HepG2 (cell line): ENCODE data around the gene PALM. TPM values are rescaled to one million over a fixed set of nuclear protein-coding genes. Genes with fewer than 3 reads are reported as not detected.

Experiments used
- CC2D1A ChIP-seq: sonication (generic); formaldehyde crosslinking; IDR thresholded peaks from 2 replicates; pipeline ENCODE4 v1.8.1; 2023; ENCODE audit warnings: mild to moderate bottlenecking, missing genetic modification reagents
- EHMT2 ChIP-seq: fragments of 200-600 bp; sonication (generic); IDR thresholded peaks from 2 replicates; pipeline ENCODE4 v1.7.0; 2017; ENCODE audit warnings: antibody characterized with exemption, low read depth, low read length, borderline replicate concordance
- ESRRA ChIP-seq: sonication (generic); formaldehyde crosslinking; IDR thresholded peaks from 2 replicates; pipeline ENCODE4 v1.5.1; 2020; ENCODE audit warnings: mild to moderate bottlenecking, low read depth, missing genetic modification reagents
- MBNL3 ChIP-seq: fragments of 250-450 bp; sonication (Bioruptor Pico); conservative IDR thresholded peaks from 2 replicates; pipeline ENCODE4 v1.8.0; 2022; ENCODE audit warnings: mild to moderate bottlenecking, inconsistent platforms
- MIER3 ChIP-seq: IDR thresholded peaks from 2 replicates; pipeline ENCODE4 v1.6.1; 2016; ENCODE audit warnings: missing compliant biosample characterization, borderline replicate concordance
- MYC ChIP-seq: sonication (generic); formaldehyde crosslinking; IDR thresholded peaks from 2 replicates; pipeline ENCODE4 v1.9.0; 2021; ENCODE audit warnings: missing genetic modification reagents, borderline replicate concordance
- NFE2 ChIP-seq: sonication (generic); formaldehyde crosslinking; IDR thresholded peaks from 2 replicates; pipeline ENCODE4 v1.4.0; 2020; ENCODE audit warnings: missing genetic modification reagents
- NFE2L2 ChIP-seq: fragments of 150-350 bp; IDR thresholded peaks from 2 replicates; pipeline ENCODE4 v1.6.1; 2014; ENCODE audit warnings: low read length
- NFYB ChIP-seq: sonication (generic); formaldehyde crosslinking; IDR thresholded peaks from 2 replicates; pipeline ENCODE4 v1.4.0; 2020; ENCODE audit warnings: missing genetic modification reagents
- POLR2AphosphoS5 ChIP-seq: IDR thresholded peaks from 2 replicates; pipeline ENCODE4 v1.6.1; 2012; ENCODE audit warnings: low read depth, low read length
- SNAI1 ChIP-seq: sonication (generic); formaldehyde crosslinking; IDR thresholded peaks from 2 replicates; pipeline ENCODE4 v1.5.0; 2020; ENCODE audit warnings: mild to moderate bottlenecking, missing genetic modification reagents, borderline replicate concordance
- SP1 ChIP-seq, 2 experiments: fragments of 450-650 bp in 1 of 2; sonication (generic) in 1 of 2; formaldehyde crosslinking in 1 of 2; IDR thresholded peaks; 2 replicates each; pipeline versions ENCODE4 v1.4.0 to v1.6.1; 2016 to 2020; ENCODE audit warnings: missing genetic modification reagents in 1 of 2
- SRSF4 ChIP-seq: fragments of 200-400 bp; formaldehyde crosslinking; IDR thresholded peaks from one replicate; pipeline ENCODE4 v1.6.1; 2018; ENCODE audit warnings: mild to moderate bottlenecking, low read depth, low read length, moderate library complexity; ENCODE audit not compliant: poor library complexity, severe bottlenecking
- STAT5B ChIP-seq: sonication (generic); formaldehyde crosslinking; IDR thresholded peaks from 2 replicates; pipeline ENCODE4 v1.4.0; 2020; ENCODE audit warnings: missing genetic modification reagents
- TARDBP ChIP-seq: sonication (generic); formaldehyde crosslinking; IDR thresholded peaks from 2 replicates; pipeline ENCODE4 v1.8.0; 2022; ENCODE audit warnings: mild to moderate bottlenecking, missing genetic modification reagents
- ZNF232 ChIP-seq: sonication (generic); formaldehyde crosslinking; IDR thresholded peaks from 2 replicates; pipeline ENCODE4 v1.4.0; 2020; ENCODE audit warnings: missing genetic modification reagents, borderline replicate concordance
- ZNF614 ChIP-seq: IDR thresholded peaks from 2 replicates; pipeline ENCODE4 v1.6.1; 2018; ENCODE audit warnings: missing biosample characterization, missing genetic modification reagents, inconsistent platforms, borderline replicate concordance
- ZNF670 ChIP-seq: sonication (generic); formaldehyde crosslinking; IDR thresholded peaks from 2 replicates; pipeline ENCODE4 v1.8.0; 2022; ENCODE audit warnings: mild to moderate bottlenecking, missing genetic modification reagents, borderline replicate concordance
- ZNF761 ChIP-seq: sonication (generic); formaldehyde crosslinking; conservative IDR thresholded peaks from 2 replicates; pipeline ENCODE4 v1.4.0; 2020; ENCODE audit warnings: mild to moderate bottlenecking, missing genetic modification reagents
- polyA plus RNA-seq, 8 experiments: library from polyadenylated mRNA; depleted of rRNA in 3 of 8; stranded (reverse) in 7 of 8; unstranded in 1 of 8; fragments of >200 nt; fragmentation: Illumina TruSeq in 4 of 8; extraction: Trizol in 4 of 8; gene quantifications; 2 replicates each; pipeline versions ENCODE4 v1.2.1 to v1.2.3, GENCODE V29; 2011 to 2016; ENCODE audit warnings: low read depth in 4 of 8, missing spikeins in 1 of 8, mixed read lengths in 1 of 8; ENCODE audit not compliant: insufficient read depth in 1 of 8
- total RNA-seq, 5 experiments: library from RNA; depleted of rRNA; stranded (reverse); fragments of >200 nt; fragmentation: Illumina TruSeq; extraction: Trizol; gene quantifications; 2 replicates each; pipeline ENCODE4 v1.2.3, GENCODE V29; 2016; ENCODE audit warnings: low read depth in 1 of 5
- TF ChIP-seq, protein P1 (sequence below): sonication (generic); formaldehyde crosslinking; IDR thresholded peaks from 2 replicates; pipeline ENCODE4 v1.8.0; 2022; ENCODE audit warnings: mild to moderate bottlenecking, missing genetic modification reagents, moderate library complexity
- TF ChIP-seq, protein P2 (sequence below): sonication (generic); formaldehyde crosslinking; IDR thresholded peaks from 2 replicates; pipeline ENCODE4 v1.5.0; 2020; ENCODE audit warnings: missing genetic modification reagents
- TF ChIP-seq, protein P3 (sequence below): sonication (generic); formaldehyde crosslinking; IDR thresholded peaks from 2 replicates; pipeline ENCODE4 v1.4.0; 2020; ENCODE audit warnings: missing genetic modification reagents; ENCODE audit errors: not compliant biosample characterization
- TF ChIP-seq, protein P4 (sequence below): sonication (generic); formaldehyde crosslinking; conservative IDR thresholded peaks from 2 replicates; pipeline ENCODE4 v1.4.0; 2020; ENCODE audit warnings: missing genetic modification reagents
- TF ChIP-seq, protein P5 (sequence below): sonication (generic); formaldehyde crosslinking; IDR thresholded peaks from 2 replicates; pipeline ENCODE4 v1.5.0; 2020; ENCODE audit warnings: missing genetic modification reagents

Gene PALM
- total and polyA plus RNA-seq, 2 of the 13 experiments (the other 11 are each of a cell fraction or from before 2014, with no cell fraction given): 4.0 to 9.7 TPM

DNA sequence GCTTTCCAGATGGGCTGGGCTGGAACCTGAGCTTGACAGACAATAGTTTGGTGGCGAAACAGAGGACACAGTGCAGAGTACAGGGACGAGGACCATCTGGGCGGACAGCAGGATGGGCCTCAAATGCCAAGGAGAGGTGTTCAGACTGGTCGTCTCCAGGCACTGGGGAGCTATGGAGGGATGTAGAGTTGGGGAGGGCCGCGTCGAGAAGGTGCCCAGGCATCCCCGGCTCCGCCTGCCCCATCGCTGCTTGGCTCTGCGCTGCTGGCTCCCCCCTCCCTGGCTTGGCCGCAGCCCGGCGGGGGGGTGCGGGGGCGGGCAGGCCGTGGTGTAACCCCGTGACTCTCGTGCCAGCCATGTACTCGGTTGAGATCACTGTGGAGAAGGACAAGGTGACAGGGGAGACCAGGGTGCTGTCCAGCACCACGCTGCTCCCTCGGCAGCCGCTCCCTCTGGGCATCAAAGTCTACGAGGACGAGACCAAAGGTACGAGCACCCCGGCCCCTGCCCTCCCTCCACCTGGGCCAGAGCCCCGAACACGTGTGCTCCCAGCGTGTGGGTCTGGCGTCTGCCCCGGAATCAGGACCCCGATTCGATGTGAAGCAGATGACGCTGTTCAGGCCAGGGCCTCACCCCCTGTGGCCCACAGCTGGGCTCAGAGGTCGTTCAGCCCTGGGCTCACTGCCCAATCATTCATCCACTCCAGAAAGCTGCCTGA, 31.4 kb downstream of the PALM start (continued):
- TF ChIP-seq ZNF670 (CRISPR knock-in tag) (peak; percentile 87), STAT5B (CRISPR knock-in tag) (no peak), ESRRA (CRISPR knock-in tag) (peak; percentile 90), TARDBP (CRISPR knock-in tag) (peak; percentile 33; the same call in 1 of the 2 replicates), NFE2 (no peak), SP1 (IDR thresholded peaks at IDR 0.05) (no peak), SP1 (CRISPR knock-in tag; IDR thresholded peaks at IDR 0.05) (no peak), NFYB (CRISPR knock-in tag) (no peak), ZNF614 (CRISPR knock-in tag) (no peak), EHMT2 (no peak), ZNF761 (CRISPR knock-in tag) (peak; percentile 55; the same call in 1 of the 2 replicates), MYC (CRISPR knock-in tag) (peak; percentile 95), MBNL3 (CRISPR knock-in tag) (no peak), MIER3 (CRISPR knock-in tag) (no peak), SRSF4 (no peak), POLR2AphosphoS5 (peak; percentile 48; the same call in 1 of the 2 replicates), NFE2L2 (no peak), ZNF232 (peak; percentile 74; the same call in 1 of the 2 replicates), CC2D1A (no peak), SNAI1 (CRISPR knock-in tag) (no peak)
- TF ChIP-seq, protein P1, sequence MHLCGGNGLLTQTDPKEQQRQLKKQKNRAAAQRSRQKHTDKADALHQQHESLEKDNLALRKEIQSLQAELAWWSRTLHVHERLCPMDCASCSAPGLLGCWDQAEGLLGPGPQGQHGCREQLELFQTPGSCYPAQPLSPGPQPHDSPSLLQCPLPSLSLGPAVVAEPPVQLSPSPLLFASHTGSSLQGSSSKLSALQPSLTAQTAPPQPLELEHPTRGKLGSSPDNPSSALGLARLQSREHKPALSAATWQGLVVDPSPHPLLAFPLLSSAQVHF (CRISPR knock-in tag): peak; percentile 70; the same call in 1 of the 2 replicates
- TF ChIP-seq, protein P2, sequence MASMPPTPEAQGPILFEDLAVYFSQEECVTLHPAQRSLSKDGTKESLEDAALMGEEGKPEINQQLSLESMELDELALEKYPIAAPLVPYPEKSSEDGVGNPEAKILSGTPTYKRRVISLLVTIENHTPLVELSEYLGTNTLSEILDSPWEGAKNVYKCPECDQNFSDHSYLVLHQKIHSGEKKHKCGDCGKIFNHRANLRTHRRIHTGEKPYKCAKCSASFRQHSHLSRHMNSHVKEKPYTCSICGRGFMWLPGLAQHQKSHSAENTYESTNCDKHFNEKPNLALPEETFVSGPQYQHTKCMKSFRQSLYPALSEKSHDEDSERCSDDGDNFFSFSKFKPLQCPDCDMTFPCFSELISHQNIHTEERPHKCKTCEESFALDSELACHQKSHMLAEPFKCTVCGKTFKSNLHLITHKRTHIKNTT (CRISPR knock-in tag): no peak
- TF ChIP-seq, protein P3, sequence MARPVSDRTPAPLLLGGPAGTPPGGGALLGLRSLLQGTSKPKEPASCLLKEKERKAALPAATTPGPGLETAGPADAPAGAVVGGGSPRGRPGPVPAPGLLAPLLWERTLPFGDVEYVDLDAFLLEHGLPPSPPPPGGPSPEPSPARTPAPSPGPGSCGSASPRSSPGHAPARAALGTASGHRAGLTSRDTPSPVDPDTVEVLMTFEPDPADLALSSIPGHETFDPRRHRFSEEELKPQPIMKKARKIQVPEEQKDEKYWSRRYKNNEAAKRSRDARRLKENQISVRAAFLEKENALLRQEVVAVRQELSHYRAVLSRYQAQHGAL (CRISPR knock-in tag): no peak
- TF ChIP-seq, protein P4, sequence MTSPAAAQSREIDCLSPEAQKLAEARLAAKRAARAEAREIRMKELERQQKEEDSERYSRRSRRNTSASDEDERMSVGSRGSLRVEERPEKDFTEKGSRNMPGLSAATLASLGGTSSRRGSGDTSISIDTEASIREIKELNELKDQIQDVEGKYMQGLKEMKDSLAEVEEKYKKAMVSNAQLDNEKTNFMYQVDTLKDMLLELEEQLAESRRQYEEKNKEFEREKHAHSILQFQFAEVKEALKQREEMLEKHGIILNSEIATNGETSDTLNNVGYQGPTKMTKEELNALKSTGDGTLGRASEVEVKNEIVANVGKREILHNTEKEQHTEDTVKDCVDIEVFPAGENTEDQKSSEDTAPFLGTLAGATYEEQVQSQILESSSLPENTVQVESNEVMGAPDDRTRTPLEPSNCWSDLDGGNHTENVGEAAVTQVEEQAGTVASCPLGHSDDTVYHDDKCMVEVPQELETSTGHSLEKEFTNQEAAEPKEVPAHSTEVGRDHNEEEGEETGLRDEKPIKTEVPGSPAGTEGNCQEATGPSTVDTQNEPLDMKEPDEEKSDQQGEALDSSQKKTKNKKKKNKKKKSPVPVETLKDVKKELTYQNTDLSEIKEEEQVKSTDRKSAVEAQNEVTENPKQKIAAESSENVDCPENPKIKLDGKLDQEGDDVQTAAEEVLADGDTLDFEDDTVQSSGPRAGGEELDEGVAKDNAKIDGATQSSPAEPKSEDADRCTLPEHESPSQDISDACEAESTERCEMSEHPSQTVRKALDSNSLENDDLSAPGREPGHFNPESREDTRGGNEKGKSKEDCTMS (CRISPR knock-in tag): no peak
- TF ChIP-seq, protein P5, sequence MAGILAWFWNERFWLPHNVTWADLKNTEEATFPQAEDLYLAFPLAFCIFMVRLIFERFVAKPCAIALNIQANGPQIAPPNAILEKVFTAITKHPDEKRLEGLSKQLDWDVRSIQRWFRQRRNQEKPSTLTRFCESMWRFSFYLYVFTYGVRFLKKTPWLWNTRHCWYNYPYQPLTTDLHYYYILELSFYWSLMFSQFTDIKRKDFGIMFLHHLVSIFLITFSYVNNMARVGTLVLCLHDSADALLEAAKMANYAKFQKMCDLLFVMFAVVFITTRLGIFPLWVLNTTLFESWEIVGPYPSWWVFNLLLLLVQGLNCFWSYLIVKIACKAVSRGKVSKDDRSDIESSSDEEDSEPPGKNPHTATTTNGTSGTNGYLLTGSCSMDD: no peak; the same call in 1 of the 2 replicates
